MCF 10A (cell line): ENCODE data around the gene BNC2. TPM values are rescaled to one million over a fixed set of nuclear protein-coding genes. Genes with fewer than 3 reads are reported as not detected.

ENCODE experiments used
- BruUV-seq: library from RNA; stranded (reverse); fragments of 400-500 nt; replicated peaks from 2 replicates; lab custom pipeline; 2021; lab: Mats Ljungman, UMichigan
- CTCF ChIA-PET: fragments of 300-600 bp; sonication (Branson Sonifier 250); formaldehyde crosslinking; extraction: SDS; loops from one replicate; lab custom pipeline; 2021; ENCODE audit warnings: antibody characterized with exemption, inconsistent platforms; lab: Yijun Ruan, JAX
- POLR2A ChIA-PET: fragments of 300-600, 350-650 bp; sonication (Branson Sonifier 250); formaldehyde crosslinking; extraction: SDS; loops from one replicate; lab custom pipeline; 2020; ENCODE audit warnings: antibody characterized with exemption, inconsistent platforms; lab: Yijun Ruan, JAX
- DNase-seq: peaks from one replicate; pipeline ENCODE4 v3.0.0-alpha.2; 2018; ENCODE audit not compliant: unreplicated experiment
- H3K27ac Mint-ChIP-seq: one replicate; pipeline ENCODE4 v1.8.0; 2022; ENCODE audit warnings: mild to moderate bottlenecking, low read depth, mixed read lengths; ENCODE audit not compliant: unreplicated experiment
- H3K27me3 Mint-ChIP-seq: one replicate; pipeline ENCODE4 v1.8.0; 2022; ENCODE audit warnings: mixed read lengths; ENCODE audit not compliant: insufficient read depth, unreplicated experiment
- H3K36me3 Mint-ChIP-seq: one replicate; pipeline ENCODE4 v1.8.0; 2022; ENCODE audit warnings: mild to moderate bottlenecking, moderate library complexity, mixed read lengths; ENCODE audit not compliant: insufficient read depth, unreplicated experiment
- H3K4me1 Mint-ChIP-seq: one replicate; pipeline ENCODE4 v1.8.0; 2022; ENCODE audit warnings: mixed read lengths; ENCODE audit not compliant: insufficient read depth, unreplicated experiment
- H3K4me3 Mint-ChIP-seq: one replicate; pipeline ENCODE4 v1.8.0; 2022; ENCODE audit warnings: mild to moderate bottlenecking, moderate library complexity, mixed read lengths; ENCODE audit not compliant: unreplicated experiment
- H3K9me3 Mint-ChIP-seq: one replicate; pipeline ENCODE4 v1.8.0; 2022; ENCODE audit warnings: mixed read lengths; ENCODE audit not compliant: unreplicated experiment
- CTCF ChIP-seq: fragments of 200-600 bp; IDR thresholded peaks from one replicate; pipeline ENCODE4 v1.8.0; 2022; ENCODE audit warnings: antibody characterized with exemption, mild to moderate bottlenecking; ENCODE audit not compliant: unreplicated experiment
- intact Hi-C: fragments of 100-400 bp; cut with micrococcal nuclease; formaldehyde crosslinking; loops from 2 replicates; pipeline ENCODE4 v1.14.1; 2022
- total RNA-seq: library from RNA; stranded (reverse); gene quantifications from 2 replicates; pipeline ENCODE4 v1.2.3, GENCODE V29; 2022

Gene BNC2
- total RNA-seq, 1 experiment from 2014 or later, result not detected

DNA sequence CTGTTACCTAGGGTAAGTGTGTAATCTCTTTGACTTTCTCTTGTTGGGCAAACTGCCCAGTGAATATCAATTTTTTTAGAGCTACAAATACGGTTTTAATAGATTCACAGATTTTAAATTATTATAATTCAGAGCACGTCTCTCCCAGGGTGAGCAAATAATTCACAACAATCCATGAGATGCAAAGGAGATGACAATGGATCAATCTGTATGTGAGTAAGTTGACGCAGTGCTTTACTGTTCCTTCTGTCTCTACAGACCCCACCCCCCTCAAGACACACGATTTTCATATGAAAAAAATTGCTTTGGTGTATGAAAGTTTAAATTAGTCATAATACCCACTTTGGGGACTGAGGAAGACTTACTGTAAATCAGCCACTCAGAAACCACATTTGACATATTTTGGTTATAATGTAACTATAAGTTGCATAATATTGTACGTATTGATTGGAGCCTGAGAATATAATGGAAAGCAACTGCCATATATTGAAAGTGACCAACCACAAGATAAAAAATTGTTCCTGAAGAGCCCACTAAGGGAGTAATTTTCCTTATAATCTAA is 201.7 kb downstream of the BNC2 start:
- intact Hi-C loops, result no loop called here
- Mint-ChIP-seq H3K4me3 (no peak overlapping the region), H3K36me3 (no peaks in the 10 kb centered on the region), H3K27ac (no peak overlapping the region), H3K27me3 (no peaks in the 10 kb centered on the region), H3K9me3 (no peaks in the 10 kb centered on the region), H3K4me1 (no peaks in the 10 kb centered on the region)
- ChIA-PET POLR2A (no interaction called here), CTCF (no interaction called here)
- DNase-seq, result no peak
- no peak for TF ChIP-seq CTCF
- BruUV-seq, result no TSS peak

- POLR2A ChIA-PET, result no interaction called here
- intact Hi-C loops, result no loop called here
- Mint-ChIP-seq H3K4me1 (no peaks in the 10 kb centered on the region), H3K27ac (no peak overlapping the region), H3K4me3 (no peak overlapping the region), H3K36me3 (no peaks in the 10 kb centered on the region), H3K27me3 (no peaks in the 10 kb centered on the region), H3K9me3 (no peaks in the 10 kb centered on the region)
- no peak for TF ChIP-seq CTCF
- no TSS peak for BruUV-seq
- CTCF ChIA-PET, result no interaction called here
- no peak for DNase-seq
These were observed 206.3 kb downstream of the BNC2 start for GRCh38 chr9:16664211-16664610.

- Mint-ChIP-seq H3K27ac (no peak overlapping the region), H3K4me1 (no peaks in the 10 kb centered on the region), H3K27me3 (peaks cover 9% of the 10 kb centered on the region), H3K4me3 (no peak overlapping the region), H3K36me3 (no peaks in the 10 kb centered on the region), H3K9me3 (no peaks in the 10 kb centered on the region)
- TF ChIP-seq CTCF, result no peak
- no TSS peak for BruUV-seq
- intact Hi-C loops, result no loop called here
- POLR2A ChIA-PET, result no interaction called here
- CTCF ChIA-PET, result interaction anchor here (0.5 kb wide), 1 partner anchor 406 kb away, joined by 3 read pairs; no protein-coding TSS in a partner anchor
- no peak for DNase-seq
These were observed 208.7 kb downstream of the BNC2 start for GRCh38 chr9:16661816-16662215.

GRCh38 chr9:16659096-16659495 is 211.4 kb downstream of the BNC2 start:
- H3K4me1 Mint-ChIP-seq, result peaks cover 2% of the 10 kb centered on the region
- H3K36me3 Mint-ChIP-seq, result no peaks in the 10 kb centered on the region
- no TSS peak for BruUV-seq
- TF ChIP-seq CTCF, result no peak
- intact Hi-C loops, result no loop called here
- POLR2A ChIA-PET, result no interaction called here
- DNase-seq, result no peak
- H3K4me3 Mint-ChIP-seq, result no peak overlapping the region
- no peaks in the 10 kb centered on the region for H3K9me3 Mint-ChIP-seq
- CTCF ChIA-PET, result interaction anchor here (0.6 kb wide), 1 partner anchor 223 kb away, joined by 3 read pairs; no protein-coding TSS in a partner anchor
- peaks cover 23% of the 10 kb centered on the region for H3K27me3 Mint-ChIP-seq
- no peak overlapping the region for H3K27ac Mint-ChIP-seq
